T-helper 17 cell (primary cell): ENCODE data around the gene ZNRF1. TPM values are rescaled to one million over a fixed set of nuclear protein-coding genes. Genes with fewer than 3 reads are reported as not detected.

Experiments used
- ATAC-seq: fragments of 150-1000 bp; cut with Tn5 transposase; 2 replicates; pipeline ENCODE4 v1.10.0; 2021; ENCODE audit warnings: mild to moderate bottlenecking, moderate library complexity
- DNase-seq, 3 donors: peaks; one replicate each; pipeline versions ENCODE4 v3.0.0 to v3.0.0-alpha.2; 2020 to 2021
- H3K9me3 ChIP-seq: one replicate; pipeline ENCODE4 v1.7.0; 2013; ENCODE audit warnings: low read length, mild to moderate bottlenecking; ENCODE audit not compliant: control insufficient read depth, poor library complexity, severe bottlenecking
- H3K27ac Mint-ChIP-seq: one replicate; pipeline ENCODE4 v1.8.0; 2022; ENCODE audit warnings: mild to moderate bottlenecking, moderate library complexity, mixed read lengths
- H3K27me3 Mint-ChIP-seq: one replicate; pipeline ENCODE4 v1.8.0; 2022; ENCODE audit warnings: mixed read lengths
- H3K36me3 Mint-ChIP-seq: one replicate; pipeline ENCODE4 v1.8.0; 2022; ENCODE audit warnings: low read depth, mixed read lengths
- H3K4me1 Mint-ChIP-seq: one replicate; pipeline ENCODE4 v1.8.0; 2022; ENCODE audit warnings: mild to moderate bottlenecking, mixed read lengths
- H3K4me3 Mint-ChIP-seq: one replicate; pipeline ENCODE4 v1.8.0; 2022; ENCODE audit warnings: mild to moderate bottlenecking, moderate library complexity, mixed read lengths
- total RNA-seq, 4 donors: library from RNA in 2 of 4; stranded (reverse) in 2 of 4; gene quantifications; one replicate each; pipeline ENCODE4 v1.2.3 and lab custom pipeline; 2022 to 2026

ZNRF1 gene
- total RNA-seq, 2 donors from 2014 or later, result 10.7 to 18.1 TPM

- Mint-ChIP-seq H3K4me3 (no peak overlapping the region), H3K27ac (peak overlapping the region; percentile 27), H3K4me1 (peaks cover 17% of the 10 kb centered on the region), H3K27me3 (no peaks in the 10 kb centered on the region), H3K36me3 (no peaks in the 10 kb centered on the region)
- H3K9me3 ChIP-seq, result no peaks in the 10 kb centered on the region
- no peak for ATAC-seq
- no peak for DNase-seq
These were observed 44.5 kb downstream of the ZNRF1 start for GRCh38 chr16:75043175-75043895.

DNA sequence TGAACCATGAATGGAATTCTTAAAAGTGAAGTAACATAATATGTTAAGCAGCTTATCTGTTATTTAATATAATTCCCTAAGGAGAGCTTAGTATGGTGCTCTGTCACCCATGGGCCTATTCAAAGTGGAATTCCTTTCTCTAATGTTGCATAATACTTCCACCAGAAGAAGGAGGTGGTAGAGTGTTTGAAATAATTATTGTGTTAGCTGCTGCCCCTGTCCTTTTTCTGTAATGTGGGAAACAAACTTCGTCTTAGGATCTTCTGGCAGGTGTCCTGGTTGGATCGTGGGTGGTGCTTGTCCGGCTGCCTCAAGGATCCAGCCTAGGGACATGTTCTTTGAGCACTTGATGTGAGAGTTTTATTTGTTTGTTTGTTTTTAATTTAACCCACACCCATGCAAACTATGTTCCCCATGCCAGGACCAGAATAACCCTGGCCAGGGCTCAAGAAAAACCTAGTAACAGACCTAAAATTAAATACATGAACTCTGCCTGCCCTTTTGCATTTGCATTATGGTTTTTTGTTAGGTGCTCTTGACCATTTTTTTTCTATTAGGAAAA lies 46.1 kb downstream of the ZNRF1 start:
- Mint-ChIP-seq H3K4me3 (no peak overlapping the region), H3K36me3 (no peaks in the 10 kb centered on the region), H3K27ac (peak overlapping the region; percentile 41), H3K27me3 (no peaks in the 10 kb centered on the region), H3K4me1 (peaks cover 16% of the 10 kb centered on the region)
- DNase-seq (no peak), ATAC-seq (no peak)
- H3K9me3 ChIP-seq, result no peaks in the 10 kb centered on the region

GRCh38 chr16:75045424-75045823 lies 46.6 kb downstream of the ZNRF1 start:
- no peak for DNase-seq
- no peaks in the 10 kb centered on the region for H3K9me3 ChIP-seq
- H3K36me3 Mint-ChIP-seq, result no peaks in the 10 kb centered on the region
- H3K4me3 Mint-ChIP-seq, result no peak overlapping the region
- H3K4me1 Mint-ChIP-seq, result peaks cover 16% of the 10 kb centered on the region
- no peak overlapping the region for H3K27ac Mint-ChIP-seq
- H3K27me3 Mint-ChIP-seq, result no peaks in the 10 kb centered on the region
- no peak for ATAC-seq

- no peaks in the 10 kb centered on the region for H3K9me3 ChIP-seq
- no peak overlapping the region for H3K27ac Mint-ChIP-seq
- H3K36me3 Mint-ChIP-seq, result no peaks in the 10 kb centered on the region
- no peaks in the 10 kb centered on the region for H3K27me3 Mint-ChIP-seq
- peaks cover 15% of the 10 kb centered on the region for H3K4me1 Mint-ChIP-seq
- DNase-seq (no peak), ATAC-seq (no peak)
- H3K4me3 Mint-ChIP-seq, result no peak overlapping the region
These were observed 49.2 kb downstream of the ZNRF1 start for GRCh38 chr16:75048054-75048453.

- ATAC-seq, result no peak
- H3K27ac Mint-ChIP-seq, result no peak overlapping the region
- peaks cover 12% of the 10 kb centered on the region for H3K4me1 Mint-ChIP-seq
- no peaks in the 10 kb centered on the region for H3K36me3 Mint-ChIP-seq
- no peaks in the 10 kb centered on the region for H3K27me3 Mint-ChIP-seq
- no peak overlapping the region for H3K4me3 Mint-ChIP-seq
- H3K9me3 ChIP-seq, result no peaks in the 10 kb centered on the region
- no peak for DNase-seq
These were observed 49.7 kb downstream of the ZNRF1 start for GRCh38 chr16:75048530-75048929.

DNA sequence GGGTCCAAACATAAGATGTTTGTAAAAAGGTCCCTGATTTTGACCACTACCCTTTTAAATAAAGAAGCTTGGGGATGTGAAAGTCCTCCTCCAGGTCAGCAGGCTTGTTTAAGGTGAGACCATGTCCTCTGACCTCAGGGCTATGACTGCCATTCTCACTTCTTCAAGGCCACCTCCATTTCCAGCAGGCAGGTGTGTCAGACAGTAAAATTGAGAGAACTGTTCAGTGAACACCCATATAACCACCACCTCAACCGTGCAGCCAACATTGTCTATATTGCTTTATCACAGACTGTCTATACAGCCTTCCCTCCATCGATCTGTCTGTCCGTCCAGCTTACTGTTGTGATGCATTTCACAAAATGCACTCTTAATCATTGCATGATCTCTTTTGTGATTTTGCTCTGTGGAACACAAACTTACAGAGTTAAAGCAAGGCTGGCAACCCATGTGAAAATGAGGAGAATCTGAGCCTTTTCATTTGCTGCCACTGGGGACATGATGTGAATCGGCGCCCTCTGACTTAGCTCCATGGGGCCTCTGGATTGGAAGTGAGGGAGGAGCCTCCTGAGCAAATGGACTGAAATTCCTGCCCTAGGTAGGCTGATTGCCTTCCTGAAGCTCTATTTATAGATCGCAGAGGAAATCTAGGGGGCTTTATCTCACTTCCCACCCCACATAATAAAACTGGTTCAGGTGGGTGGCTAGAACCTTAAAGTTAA lies 53.8 kb downstream of the ZNRF1 start:
- no peaks in the 10 kb centered on the region for H3K9me3 ChIP-seq
- Mint-ChIP-seq H3K27ac (peak overlapping the region; percentile 9), H3K4me3 (no peak overlapping the region), H3K27me3 (no peaks in the 10 kb centered on the region), H3K4me1 (peaks cover 21% of the 10 kb centered on the region), H3K36me3 (peaks cover 3% of the 10 kb centered on the region)
- DNase-seq, result no peak
- ATAC-seq, result no peak

- Mint-ChIP-seq H3K27ac (no peak overlapping the region), H3K27me3 (no peaks in the 10 kb centered on the region), H3K4me1 (peaks cover 20% of the 10 kb centered on the region), H3K36me3 (peaks cover 3% of the 10 kb centered on the region), H3K4me3 (no peak overlapping the region)
- DNase-seq (no peak), ATAC-seq (no peak)
- no peaks in the 10 kb centered on the region for H3K9me3 ChIP-seq
These were observed 55.1 kb downstream of the ZNRF1 start for GRCh38 chr16:75053791-75054555.

- DNase-seq, result no peak
- no peak overlapping the region for H3K27ac Mint-ChIP-seq
- ATAC-seq, result no peak
- H3K9me3 ChIP-seq, result no peaks in the 10 kb centered on the region
- H3K27me3 Mint-ChIP-seq, result no peaks in the 10 kb centered on the region
- peaks cover 3% of the 10 kb centered on the region for H3K36me3 Mint-ChIP-seq
- peaks cover 20% of the 10 kb centered on the region for H3K4me1 Mint-ChIP-seq
- H3K4me3 Mint-ChIP-seq, result no peak overlapping the region
These were observed 55.7 kb downstream of the ZNRF1 start for GRCh38 chr16:75054556-75054947.

DNA sequence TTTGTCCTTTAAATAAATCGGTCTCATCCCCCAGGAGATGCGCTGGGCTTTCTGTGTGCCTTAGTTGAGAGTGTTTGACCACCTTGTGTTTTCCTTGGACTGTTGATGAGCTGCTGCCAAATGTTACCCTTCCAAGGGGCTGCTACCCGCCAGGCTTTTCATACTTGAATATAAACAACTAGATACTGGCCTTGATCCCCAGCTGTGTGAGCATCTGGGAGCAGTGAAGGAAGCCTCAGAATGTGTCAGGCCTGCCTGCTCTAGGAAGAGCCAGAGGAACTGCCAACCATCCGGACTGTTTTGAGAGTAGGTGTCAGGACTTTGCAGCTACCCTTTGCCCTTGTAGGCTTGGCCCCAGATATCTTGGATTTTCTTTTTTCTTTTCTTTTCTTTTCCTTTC lies 60.0 kb downstream of the ZNRF1 start:
- Mint-ChIP-seq H3K27me3 (no peaks in the 10 kb centered on the region), H3K4me3 (no peak overlapping the region), H3K27ac (no peak overlapping the region), H3K4me1 (peaks cover 23% of the 10 kb centered on the region), H3K36me3 (peaks cover 3% of the 10 kb centered on the region)
- DNase-seq (no peak), ATAC-seq (no peak)
- H3K9me3 ChIP-seq, result no peaks in the 10 kb centered on the region

- H3K36me3 Mint-ChIP-seq, result peaks cover 3% of the 10 kb centered on the region
These were observed 60.6 kb downstream of the ZNRF1 start for GRCh38 chr16:75059411-75059810.

GRCh38 chr16:75060723-75061122 lies 61.9 kb downstream of the ZNRF1 start:
- ATAC-seq (no peak), DNase-seq (no peak)
- no peak overlapping the region for H3K4me3 Mint-ChIP-seq
- no peak overlapping the region for H3K27ac Mint-ChIP-seq
- H3K36me3 Mint-ChIP-seq, result peaks cover 3% of the 10 kb centered on the region
- peaks cover 24% of the 10 kb centered on the region for H3K4me1 Mint-ChIP-seq
- no peaks in the 10 kb centered on the region for H3K9me3 ChIP-seq
- no peaks in the 10 kb centered on the region for H3K27me3 Mint-ChIP-seq

More at GRCh38 chr16:75059411-75059810, 60.6 kb downstream of the ZNRF1 start:
- Mint-ChIP-seq H3K27me3 (no peaks in the 10 kb centered on the region), H3K27ac (no peak overlapping the region), H3K4me1 (peaks cover 18% of the 10 kb centered on the region), H3K4me3 (no peak overlapping the region)
- ATAC-seq, result no peak
- no peak for DNase-seq
- no peaks in the 10 kb centered on the region for H3K9me3 ChIP-seq

DNA sequence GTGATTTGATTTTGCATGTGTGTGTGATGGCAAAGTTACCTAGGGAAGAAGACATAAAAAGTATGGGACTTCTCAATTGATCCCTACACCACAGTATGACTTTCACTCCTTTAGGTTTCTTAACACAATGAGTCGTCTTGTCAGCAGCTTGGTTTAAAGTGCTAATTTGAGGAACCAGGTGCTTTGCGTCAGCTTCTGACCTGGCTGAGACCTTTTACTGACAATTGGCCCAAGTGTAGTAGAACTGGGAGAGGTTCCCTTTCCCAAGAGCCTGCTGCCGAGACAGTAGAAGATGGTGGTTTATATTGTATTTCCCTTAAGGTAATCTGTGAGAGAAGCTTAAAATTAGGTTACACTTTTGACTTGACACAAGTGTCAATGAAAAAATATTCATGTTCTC lies 62.8 kb downstream of the ZNRF1 start:
- Mint-ChIP-seq H3K36me3 (no peaks in the 10 kb centered on the region), H3K27me3 (no peaks in the 10 kb centered on the region), H3K4me1 (peaks cover 22% of the 10 kb centered on the region), H3K4me3 (no peak overlapping the region), H3K27ac (peak overlapping the region; percentile 85)
- DNase-seq, result no peak
- ATAC-seq, result no peak
- no peaks in the 10 kb centered on the region for H3K9me3 ChIP-seq
